Ascending aorta (tissue), 2 donors: ENCODE results near the gene ZFP62. TPM values are rescaled to one million over a fixed set of nuclear protein-coding genes. Genes with fewer than 3 reads are reported as not detected.

ENCODE experiments used
- DNase-seq, 2 donors: peaks; one replicate each; pipeline ENCODE4 v3.0.0-alpha.2; 2019; ENCODE audit warnings: low spot score in 2 of 2
- H3K27ac ChIP-seq, 2 donors: fragments of 200-600 bp; sonication (generic); one replicate each; pipeline ENCODE4 v1.5.1; 2016 to 2017; ENCODE audit warnings: mild to moderate bottlenecking in 1 of 2
- H3K27me3 ChIP-seq: fragments of 200-600 bp; sonication (generic); one replicate; pipeline ENCODE4 v1.5.1; 2017
- H3K36me3 ChIP-seq, 2 donors: fragments of 200-600 bp; sonication (generic); one replicate each; pipeline ENCODE4 v1.5.1; 2016
- H3K4me1 ChIP-seq, 2 donors: fragments of 200-600 bp; sonication (generic); one replicate each; pipeline ENCODE4 v1.5.1; 2016 to 2017; ENCODE audit warnings: mild to moderate bottlenecking in 1 of 2
- H3K4me3 ChIP-seq, 2 donors: fragments of 200-600 bp; sonication (generic); one replicate each; pipeline ENCODE4 v1.5.1; 2016 to 2017; ENCODE audit warnings: mild to moderate bottlenecking in 1 of 2
- H3K9me3 ChIP-seq, 2 donors: fragments of 200-600 bp; sonication (generic); one replicate each; pipeline ENCODE4 v1.5.1; 2016
- intact Hi-C: fragments of 100-400 bp; cut with DNase I; formaldehyde crosslinking; loops from one replicate; pipeline ENCODE4 v1.15.1; 2023
- total RNA-seq: library from RNA; depleted of rRNA; stranded (reverse); fragments of >200 nt; gene quantifications from one replicate; pipeline ENCODE4 v1.1.0, GENCODE V29; 2016
- TF ChIP-seq, protein P1 (sequence below), 3 experiments: fragments of 200-600 bp in 2 of 3; fragments of 450-650 bp in 1 of 3; sonication (generic) in 2 of 3; IDR thresholded peaks; one replicate each; pipeline ENCODE4 v1.5.1; 2016 to 2019; ENCODE audit warnings: antibody characterized with exemption in 3 of 3, mild to moderate bottlenecking in 1 of 3, moderate library complexity in 1 of 3

Gene ZFP62
- total RNA-seq, 1 donor from 2014 or later, result 1.8 TPM

DNA sequence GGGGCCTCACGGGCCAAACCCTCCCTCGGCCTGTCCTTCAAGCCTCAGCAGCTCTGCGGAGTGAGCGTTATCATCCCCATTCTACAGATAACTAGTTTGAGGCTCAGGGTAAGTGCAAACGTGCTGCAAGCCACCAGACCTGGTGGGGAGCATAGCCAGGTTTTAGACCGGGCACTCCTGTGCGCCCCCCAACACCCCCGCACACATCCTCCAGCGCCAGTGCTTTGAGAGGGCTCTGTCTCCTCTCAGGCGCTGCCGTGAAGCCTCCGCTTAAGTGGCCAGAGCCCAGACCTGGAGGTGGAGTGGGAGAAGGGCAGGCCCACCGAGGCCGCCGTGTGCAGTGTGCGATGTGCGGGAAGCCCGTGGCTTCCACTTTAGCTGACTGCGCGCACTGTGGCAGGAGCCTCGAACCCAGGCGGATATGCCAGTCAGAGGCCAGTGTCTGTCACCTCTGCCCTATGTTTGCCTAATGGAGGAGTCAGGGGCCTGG lies 56.9 kb downstream of the ZFP62 start:
- Histone ChIP-seq H3K4me3 (peak overlapping the region in 1 of 2 donors; percentile 91), H3K36me3 (no peaks in the 10 kb centered on the region), H3K27me3 (no peaks in the 10 kb centered on the region), H3K9me3 (no peaks in the 10 kb centered on the region), H3K27ac (peak overlapping the region; percentile 93 to 99), H3K4me1 (peaks cover 38 to 73% of the 10 kb centered on the region in 2 donors)
- intact Hi-C loops, result loop anchor here (10.0 kb wide), 2 partner anchors 449 to 509 kb away; partner anchors contain the start of genes GFPT2 and MAPK9
- peak in 1 of 2 donors; percentile 60 for DNase-seq
- TF ChIP-seq, protein P1, sequence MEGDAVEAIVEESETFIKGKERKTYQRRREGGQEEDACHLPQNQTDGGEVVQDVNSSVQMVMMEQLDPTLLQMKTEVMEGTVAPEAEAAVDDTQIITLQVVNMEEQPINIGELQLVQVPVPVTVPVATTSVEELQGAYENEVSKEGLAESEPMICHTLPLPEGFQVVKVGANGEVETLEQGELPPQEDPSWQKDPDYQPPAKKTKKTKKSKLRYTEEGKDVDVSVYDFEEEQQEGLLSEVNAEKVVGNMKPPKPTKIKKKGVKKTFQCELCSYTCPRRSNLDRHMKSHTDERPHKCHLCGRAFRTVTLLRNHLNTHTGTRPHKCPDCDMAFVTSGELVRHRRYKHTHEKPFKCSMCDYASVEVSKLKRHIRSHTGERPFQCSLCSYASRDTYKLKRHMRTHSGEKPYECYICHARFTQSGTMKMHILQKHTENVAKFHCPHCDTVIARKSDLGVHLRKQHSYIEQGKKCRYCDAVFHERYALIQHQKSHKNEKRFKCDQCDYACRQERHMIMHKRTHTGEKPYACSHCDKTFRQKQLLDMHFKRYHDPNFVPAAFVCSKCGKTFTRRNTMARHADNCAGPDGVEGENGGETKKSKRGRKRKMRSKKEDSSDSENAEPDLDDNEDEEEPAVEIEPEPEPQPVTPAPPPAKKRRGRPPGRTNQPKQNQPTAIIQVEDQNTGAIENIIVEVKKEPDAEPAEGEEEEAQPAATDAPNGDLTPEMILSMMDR (IDR thresholded peaks at IDR 0.05), result no peak

DNA sequence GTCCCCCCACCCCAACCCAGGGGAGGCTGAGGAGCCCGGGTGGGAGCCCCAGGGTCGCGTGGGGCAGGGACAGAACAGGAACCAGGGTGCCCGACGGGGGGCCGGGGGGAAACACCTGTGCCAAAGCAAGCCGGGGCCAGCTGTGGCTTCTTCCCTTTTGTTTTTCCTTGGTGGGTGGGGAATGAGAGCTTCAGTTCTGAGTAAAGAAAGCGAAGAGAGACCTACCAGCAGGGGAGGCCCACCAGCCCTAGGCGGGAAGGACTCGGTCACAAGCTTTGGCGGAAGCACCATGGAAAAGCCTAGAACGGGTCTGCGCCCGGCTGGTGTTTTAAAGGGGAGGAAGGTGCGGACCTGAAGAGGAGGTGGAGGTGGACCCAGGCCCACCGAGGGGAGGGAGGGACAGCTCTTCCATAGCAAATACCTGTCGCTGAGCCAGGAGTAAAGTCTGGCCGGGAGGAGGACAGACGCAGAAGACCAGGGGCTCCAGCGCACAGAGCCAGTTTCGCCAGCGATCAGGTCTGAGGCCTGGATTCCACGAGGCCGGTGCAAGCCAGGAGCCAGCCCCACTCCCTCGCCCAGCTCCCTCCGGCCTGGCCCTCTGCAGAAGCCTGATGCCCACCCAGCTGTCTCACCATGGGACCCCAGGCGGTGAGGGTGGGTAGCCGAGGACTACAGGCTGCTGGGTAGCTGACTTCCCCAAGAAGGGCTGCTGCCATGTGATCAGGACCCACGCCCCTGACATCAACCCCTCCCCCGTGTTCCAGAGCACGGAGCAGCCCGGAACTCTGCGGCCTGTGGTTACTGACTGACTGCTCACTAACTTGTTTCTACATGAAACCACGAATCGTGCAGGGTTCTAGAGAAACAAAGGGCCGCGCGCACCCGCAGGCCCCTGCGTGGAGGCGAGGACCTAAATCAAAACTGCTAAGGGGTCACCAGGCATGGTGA lies 57.6 kb downstream of the ZFP62 start:
- intact Hi-C loops, result loop anchor here (2.0 to 10.0 kb wide), 3 partner anchors 57 to 509 kb away; partner anchors contain the start of genes GFPT2, MAPK9 and ZFP62
- peak; percentile 72 to 85 for DNase-seq
- Histone ChIP-seq H3K4me3 (peak overlapping the region; percentile 85 to 91), H3K27ac (peak overlapping the region; percentile 93 to 99), H3K9me3 (no peaks in the 10 kb centered on the region), H3K27me3 (no peaks in the 10 kb centered on the region), H3K36me3 (no peaks in the 10 kb centered on the region), H3K4me1 (peaks cover 36 to 72% of the 10 kb centered on the region in 2 donors)
- TF ChIP-seq, protein P1 (IDR thresholded peaks at IDR 0.05), result peak in 1 of 3 experiments; percentile 15

DNA sequence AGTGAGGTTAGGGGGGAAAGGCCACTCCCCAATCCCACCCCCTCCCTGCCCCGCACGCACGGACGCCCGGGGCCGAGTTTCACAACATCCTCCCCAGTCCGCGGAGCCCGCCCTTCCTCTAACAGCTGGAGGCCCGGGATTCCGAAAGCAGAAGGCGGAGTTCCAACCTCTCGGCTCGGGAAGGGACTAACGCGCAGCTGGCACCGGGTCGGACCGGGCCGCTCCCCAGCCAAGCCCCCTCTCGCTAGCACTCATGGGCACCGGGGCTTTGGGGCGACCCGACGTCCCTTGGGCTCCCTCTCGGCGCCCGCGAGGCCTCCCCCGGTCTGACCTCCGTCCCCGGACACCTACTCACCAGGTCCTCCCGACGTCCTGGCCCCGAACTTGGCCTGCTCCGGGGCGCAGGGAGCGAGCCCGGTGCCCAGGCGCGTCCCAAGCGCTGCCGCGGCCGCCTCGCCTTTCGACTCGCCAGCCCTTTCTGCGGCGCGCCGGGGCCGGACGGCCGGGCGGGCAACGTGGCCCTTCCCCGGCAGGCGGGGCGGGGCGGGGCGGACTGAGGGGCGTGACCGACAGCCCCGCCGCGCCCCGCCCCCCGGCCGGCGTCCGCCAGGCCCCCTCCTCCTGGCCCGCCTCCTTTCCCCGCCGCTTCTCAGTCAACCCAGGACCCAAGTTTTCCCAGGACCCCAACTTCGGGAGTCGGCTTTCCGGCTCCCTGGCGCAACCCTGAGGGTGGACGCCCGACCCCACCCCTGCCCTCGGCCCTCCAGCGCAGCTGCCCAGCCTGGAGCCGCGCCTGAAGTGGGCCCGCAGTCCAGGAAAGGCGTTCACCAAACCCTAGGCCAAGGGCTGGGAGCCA lies 58.5 kb downstream of the ZFP62 start, which contains the start of gene MGAT1:
Gene MGAT1 (minus strand): TSS at position 482 of the 856 bp plus-strand sequence. CDS start 9,835 bp downstream, outside the sequence.
- peak; percentile 59 to 93 for DNase-seq
- Histone ChIP-seq H3K4me3 (peak within 1 kb of the TSS; percentile 85 to 91), H3K27me3 (no peaks in the 10 kb centered on the region), H3K27ac (peak within 1 kb of the TSS; percentile 93 to 99), H3K9me3 (no peaks in the 10 kb centered on the region), H3K4me1 (peaks cover 32 to 72% of the 10 kb centered on the region in 2 donors), H3K36me3 (no peaks in the 10 kb centered on the region)
- TF ChIP-seq, protein P1 (IDR thresholded peaks at IDR 0.05), result no peak
- intact Hi-C loops, result loop anchor here (1.0 to 10.0 kb wide), 4 partner anchors 8 to 508 kb away; partner anchors contain the start of genes GFPT2, MAPK9 and ZFP62

- Histone ChIP-seq H3K9me3 (no peaks in the 10 kb centered on the region), H3K4me3 (peak overlapping the region; percentile 85 to 91), H3K27ac (peak overlapping the region; percentile 93 to 99), H3K4me1 (peaks cover 30 to 70% of the 10 kb centered on the region in 2 donors), H3K27me3 (no peaks in the 10 kb centered on the region), H3K36me3 (no peaks in the 10 kb centered on the region)
- intact Hi-C loops, result loop anchor here (1.0 to 10.0 kb wide), 4 partner anchors 9 to 507 kb away; partner anchors contain the start of genes GFPT2, MAPK9 and ZFP62
- DNase-seq, result peak in 1 of 2 donors; percentile 56
- TF ChIP-seq, protein P1 (IDR thresholded peaks at IDR 0.05), result no peak
Measured at GRCh38 chr5:180801596-180802324, 59.3 kb downstream of the ZFP62 start.
